Left lung (tissue), 10 donors: ENCODE measurements around the gene PPP3CB. TPM values are rescaled to one million over a fixed set of nuclear protein-coding genes. Genes with fewer than 3 reads are reported as not detected.
"Not testable (repeated sequence)": the region's sequence is repeated elsewhere in the genome, so short reads cannot be mapped to it uniquely, and the experiment has no call there.

ENCODE experiments used
- ATAC-seq: fragments of 200-7000 bp; cut with Tn5 transposase; one replicate; pipeline ENCODE4 v1.9.1; 2020; ENCODE audit warnings: moderate library complexity
- DNase-seq, 4 donors: peaks; one replicate each; pipeline ENCODE4 v3.0.0-alpha.2; 2013 to 2020
- H3K27ac ChIP-seq, 2 donors: fragments of 200-600 bp; sonication (generic) in 1 of 2; one replicate each; pipeline versions ENCODE4 v1.5.0 to v1.8.0; 2020 to 2021
- H3K27me3 ChIP-seq, 2 donors: fragments of 200-600 bp; sonication (generic) in 1 of 2; one replicate each; pipeline versions ENCODE4 v1.5.0 to v1.8.0; 2020 to 2021
- H3K36me3 ChIP-seq, 2 donors: fragments of 200-600 bp; sonication (generic) in 1 of 2; one replicate each; pipeline versions ENCODE4 v1.5.0 to v1.8.0; 2020 to 2021
- H3K4me1 ChIP-seq, 2 donors: fragments of 200-600 bp; one replicate each; pipeline ENCODE4 v1.8.0; 2021
- H3K4me3 ChIP-seq, 2 donors: fragments of 200-600 bp; sonication (generic) in 1 of 2; one replicate each; pipeline versions ENCODE4 v1.5.0 to v1.8.0; 2020 to 2021; ENCODE audit warnings: mild to moderate bottlenecking in 1 of 2
- H3K9me3 ChIP-seq, 2 donors: fragments of 200-600 bp; sonication (generic) in 1 of 2; one replicate each; pipeline versions ENCODE4 v1.5.0 to v1.8.0; 2020 to 2021
- CTCF ChIP-seq, 2 donors: fragments of 200-600 bp; sonication (generic) in 1 of 2; IDR thresholded peaks; one replicate each; pipeline versions ENCODE4 v1.5.0 to v1.8.0; 2021; ENCODE audit warnings: antibody characterized with exemption in 2 of 2
- intact Hi-C, 2 donors: fragments of 100-400 bp; cut with DNase I; formaldehyde crosslinking; loops; one replicate each; pipeline versions ENCODE4 v1.11.2 to v1.14.2; 2022
- polyA plus RNA-seq, 6 donors: library from polyadenylated mRNA; unstranded; fragments of 120-200 nt; gene quantifications; one replicate each; pipeline ENCODE4 v1.2.1, GENCODE V29; 2013; ENCODE audit not compliant: insufficient read length in 6 of 6
- total RNA-seq, 2 donors: library from RNA; stranded (reverse); fragmentation: NEBNext Ultra II Directional; extraction: Animal tissue kit (Norgen Biotek cat#: 25700); gene quantifications; one replicate each; pipeline ENCODE4 v1.2.1, GENCODE V29; 2021
- donor health status: DM: no; HTN: yes; CAD: no.
- donor health status: DM: no; HTN: no; CAD: no.

PPP3CB gene
- total and polyA plus RNA-seq, 8 donors, result 32.3 to 71.3 (median 67.4) TPM

- Histone ChIP-seq H3K27ac (no peak overlapping the region), H3K4me3 (no peak overlapping the region), H3K36me3 (peaks cover 0 to 56% of the 10 kb centered on the region in 2 donors), H3K4me1 (no peaks in the 10 kb centered on the region), H3K9me3 (no peaks in the 10 kb centered on the region), H3K27me3 (no peaks in the 10 kb centered on the region)
- TF ChIP-seq CTCF (IDR thresholded peaks at IDR 0.05), result no peak
- intact Hi-C loops, result no loop called here
- no peak for ATAC-seq
- DNase-seq, result no peak
These were observed 96.8 kb downstream of the PPP3CB start for GRCh38 chr10:73399063-73399462.

- TF ChIP-seq CTCF (IDR thresholded peaks at IDR 0.05), result no peak
- Histone ChIP-seq H3K27me3 (no peaks in the 10 kb centered on the region), H3K4me3 (no peak overlapping the region), H3K27ac (no peak overlapping the region), H3K9me3 (no peaks in the 10 kb centered on the region), H3K4me1 (no peaks in the 10 kb centered on the region), H3K36me3 (peaks cover 0 to 56% of the 10 kb centered on the region in 2 donors)
- intact Hi-C loops, result no loop called here
- no peak for ATAC-seq
- DNase-seq, result no peak
These were observed 97.8 kb downstream of the PPP3CB start for GRCh38 chr10:73398024-73398423.

DNA sequence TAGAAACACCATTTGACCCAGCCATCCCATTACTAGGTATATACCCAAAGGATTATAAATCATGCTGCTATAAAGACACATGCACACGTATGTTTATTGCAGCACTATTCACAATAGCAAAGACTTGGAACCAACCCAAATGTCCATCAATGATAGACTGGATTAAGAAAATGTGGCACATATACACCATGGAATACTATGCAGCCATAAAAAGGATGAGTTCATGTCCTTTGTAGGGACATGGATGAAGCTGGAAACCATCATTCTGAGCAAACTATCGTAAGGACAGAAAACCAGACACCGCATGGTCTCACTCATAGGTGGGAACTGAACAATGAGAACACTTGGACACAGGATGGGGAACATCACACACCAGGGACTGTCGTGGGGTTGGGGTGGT lies 101.5 kb downstream of the PPP3CB start:
- H3K4me1 ChIP-seq, intact Hi-C loops: not testable (repeated sequence)
- H3K36me3 ChIP-seq, result peaks cover 0 to 81% of the 10 kb centered on the region in 2 donors

GRCh38 chr10:73388228-73388627 lies 107.6 kb downstream of the PPP3CB start:
- no peak for DNase-seq
- Histone ChIP-seq H3K9me3 (no peaks in the 10 kb centered on the region), H3K36me3 (peaks cover 0 to 90% of the 10 kb centered on the region in 2 donors), H3K4me3 (no peak overlapping the region), H3K27me3 (no peaks in the 10 kb centered on the region), H3K4me1 (no peaks in the 10 kb centered on the region), H3K27ac (no peak overlapping the region)
- TF ChIP-seq CTCF (IDR thresholded peaks at IDR 0.05), result no peak
- intact Hi-C loops, result no loop called here
- ATAC-seq, result no peak

More for the DNA sequence above, 101.5 kb downstream of the PPP3CB start:
- not testable (repeated sequence) for H3K4me3 ChIP-seq, DNase-seq, H3K27ac ChIP-seq, ATAC-seq, H3K9me3 ChIP-seq, H3K27me3 ChIP-seq

GRCh38 chr10:73386583-73386982 lies 109.2 kb downstream of the PPP3CB start:
- no peak for TF ChIP-seq CTCF (IDR thresholded peaks at IDR 0.05)
- no peak for ATAC-seq
- H3K9me3 ChIP-seq, result no peaks in the 10 kb centered on the region
- H3K4me1 ChIP-seq, result no peaks in the 10 kb centered on the region
- intact Hi-C loops, result no loop called here
- H3K36me3 ChIP-seq, result peaks cover 0 to 98% of the 10 kb centered on the region in 2 donors
- no peak overlapping the region for H3K4me3 ChIP-seq
- no peak for DNase-seq
- H3K27me3 ChIP-seq, result no peaks in the 10 kb centered on the region
- no peak overlapping the region for H3K27ac ChIP-seq

Other genes starting within 250 kb of the PPP3CB start
- 10 to 100 TPM; 14.6 to 17.6 TPM for gene DNAJC9, start 248.8 kb downstream of the PPP3CB start, total RNA-seq
- 10 to 100 TPM; 29.2 to 34.8 (median 32.8) TPM for gene DNAJC9, start 248.8 kb downstream of the PPP3CB start, polyA plus RNA-seq
- gene MRPS16, start 243.4 kb downstream of the PPP3CB start, total RNA-seq, result 10 to 100 TPM; 67.3 to 83.6 TPM
- 10 to 100 TPM; 57.2 to 74.1 (median 65.6) TPM for gene MRPS16, start 243.4 kb downstream of the PPP3CB start, polyA plus RNA-seq
- gene CFAP70, start 137.2 kb downstream of the PPP3CB start, total RNA-seq, result 1 to 10 TPM in 1 of 2 donors, under 1 TPM in 1; 0.87 to 3.2 TPM
- gene CFAP70, start 137.2 kb downstream of the PPP3CB start, polyA plus RNA-seq, result 10 to 100 TPM in 4 of 6 donors, 1 to 10 TPM in 2; 9.0 to 21.8 (median 15.8) TPM
- gene ANXA7, start 82.0 kb downstream of the PPP3CB start, total RNA-seq, result 100 to 1,000 TPM in 1 of 2 donors, 10 to 100 TPM in 1; 99.4 to 118 TPM
- 10 to 100 TPM; 63.7 to 78.9 (median 71.4) TPM for gene ANXA7, start 82.0 kb downstream of the PPP3CB start, polyA plus RNA-seq
- gene MSS51, start 62.5 kb downstream of the PPP3CB start, total RNA-seq, result 1 to 10 TPM; 1.3 to 2.7 TPM
- gene MSS51, start 62.5 kb downstream of the PPP3CB start, polyA plus RNA-seq, result 1 to 10 TPM; 4.2 to 7.0 (median 5.6) TPM
- gene USP54, start 95.3 kb upstream of the PPP3CB start, total RNA-seq, result 100 to 1,000 TPM in 1 of 2 donors, 10 to 100 TPM in 1; 67.3 to 122 TPM
- 10 to 100 TPM; 54.8 to 69.3 (median 62.9) TPM for gene USP54, start 95.3 kb upstream of the PPP3CB start, polyA plus RNA-seq
- 1 to 10 TPM in 1 of 2 donors, under 1 TPM in 1; 0.99 to 2.1 TPM for gene MYOZ1, start 145.4 kb upstream of the PPP3CB start, total RNA-seq
- gene MYOZ1, start 145.4 kb upstream of the PPP3CB start, polyA plus RNA-seq, result 1 to 10 TPM; 1.7 to 3.1 (median 2.7) TPM
- under 1 TPM; 0.20 to 0.42 TPM for gene SYNPO2L, start 160.0 kb upstream of the PPP3CB start, total RNA-seq
- gene SYNPO2L, start 160.0 kb upstream of the PPP3CB start, polyA plus RNA-seq, result 1 to 10 TPM in 3 of 6 donors, under 1 TPM in 3; 0.60 to 1.3 (median 0.92) TPM
- gene AGAP5, start 202.1 kb upstream of the PPP3CB start, total RNA-seq, result 1 to 10 TPM; 8.4 to 10.0 TPM
- gene AGAP5, start 202.1 kb upstream of the PPP3CB start, polyA plus RNA-seq, result 10 to 100 TPM; 20.0 to 35.4 (median 27.4) TPM
- 10 to 100 TPM; 86.6 to 88.1 TPM for gene SEC24C, start 248.3 kb upstream of the PPP3CB start, total RNA-seq
- 10 to 100 TPM; 59.9 to 77.7 (median 63.1) TPM for gene SEC24C, start 248.3 kb upstream of the PPP3CB start, polyA plus RNA-seq